HG03520 (cell line): ENCODE data around the gene PLXNB2.

Experiments
- ATAC-seq: cut with Tn5 transposase; IDR thresholded peaks from one replicate; pipeline ENCODE4 v1.9.1; 2021; ENCODE audit warnings: mild to moderate bottlenecking, moderate library complexity; ENCODE audit not compliant: unreplicated experiment

PLXNB2 gene

DNA sequence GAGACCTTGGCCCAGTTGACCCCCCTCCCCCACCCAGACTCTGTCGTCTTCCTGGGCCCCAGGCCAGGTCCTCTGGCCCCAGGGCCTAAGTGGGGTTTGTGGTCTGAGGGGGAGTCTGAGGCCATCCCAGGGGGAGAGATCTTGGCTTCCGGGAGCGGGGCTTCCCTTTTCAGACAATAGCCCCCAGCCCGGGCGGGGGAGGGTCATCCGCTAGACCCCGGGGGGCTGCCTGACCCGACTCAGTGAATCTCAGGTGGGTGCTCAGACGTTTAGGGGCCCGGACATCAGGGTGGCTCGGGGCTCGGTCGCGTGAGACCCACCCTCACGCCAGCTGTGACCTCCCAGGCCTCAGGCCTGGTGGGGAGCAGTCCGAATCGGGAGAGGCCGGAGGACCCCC is 37.9 kb downstream of the PLXNB2 start:
- ATAC-seq: no peak

DNA sequence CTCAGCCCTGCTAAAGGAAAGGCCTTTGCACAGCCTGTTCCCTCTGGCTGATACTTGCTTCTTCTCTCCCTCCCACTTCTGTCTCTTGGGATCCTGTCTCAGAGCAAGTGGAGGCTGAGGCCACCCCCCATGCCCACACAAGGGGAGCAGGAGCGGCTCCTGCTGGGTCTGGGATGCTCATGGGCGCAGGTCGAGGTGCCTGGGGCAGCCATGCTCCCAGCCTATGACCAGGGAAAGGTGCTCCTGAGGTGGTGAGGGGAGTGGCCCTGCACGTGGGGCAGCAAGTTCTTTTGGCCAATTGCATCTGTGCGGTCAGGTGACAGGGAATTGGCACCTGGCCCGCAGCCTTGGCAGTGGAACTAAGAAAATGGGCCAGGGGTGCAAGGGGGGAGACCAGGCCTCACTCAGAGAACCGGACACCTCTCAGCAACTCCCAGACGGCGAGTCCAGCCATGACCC is 38.8 kb downstream of the PLXNB2 start:
- ATAC-seq: no peak

DNA sequence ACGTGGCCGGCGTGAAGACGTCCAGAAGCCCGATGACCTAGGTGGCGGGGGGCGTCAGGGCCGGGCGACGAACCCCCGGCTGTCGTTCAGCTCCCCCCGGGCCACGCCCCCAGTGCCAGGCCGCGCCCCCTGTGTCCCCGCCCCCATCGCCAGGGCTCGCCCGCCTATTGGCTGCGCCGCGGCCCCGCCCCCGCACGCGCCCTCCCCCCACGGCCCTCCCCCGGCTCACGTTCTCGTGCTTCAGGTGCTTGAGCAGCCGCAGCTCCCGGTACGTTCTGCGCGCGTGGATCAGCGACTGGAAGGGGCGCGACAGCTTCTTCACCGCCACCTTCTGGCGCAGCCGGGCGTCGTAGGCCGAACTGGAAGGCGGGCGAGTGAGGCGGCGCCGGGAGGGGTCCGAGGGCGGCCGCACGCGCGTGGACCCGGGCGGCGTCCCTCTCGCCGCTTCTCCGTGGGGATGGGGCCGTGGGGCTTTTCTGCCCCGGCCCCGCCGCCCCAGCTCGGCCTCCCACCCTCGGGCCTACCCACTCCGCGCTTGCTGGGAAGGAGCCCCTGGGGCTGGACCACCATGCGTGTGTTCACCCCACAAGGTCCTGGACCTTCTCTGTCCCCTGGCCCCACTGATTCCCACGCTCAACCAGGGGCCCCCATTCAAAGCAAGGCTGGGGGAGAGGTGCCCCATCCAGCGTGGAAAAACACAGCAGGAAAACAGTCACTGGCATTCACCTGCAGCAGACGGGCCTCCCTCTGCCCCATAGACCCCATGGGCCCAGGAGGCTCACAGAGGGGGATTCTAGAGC is 39.7 kb downstream of the PLXNB2 start:
- no peak for ATAC-seq

DNA sequence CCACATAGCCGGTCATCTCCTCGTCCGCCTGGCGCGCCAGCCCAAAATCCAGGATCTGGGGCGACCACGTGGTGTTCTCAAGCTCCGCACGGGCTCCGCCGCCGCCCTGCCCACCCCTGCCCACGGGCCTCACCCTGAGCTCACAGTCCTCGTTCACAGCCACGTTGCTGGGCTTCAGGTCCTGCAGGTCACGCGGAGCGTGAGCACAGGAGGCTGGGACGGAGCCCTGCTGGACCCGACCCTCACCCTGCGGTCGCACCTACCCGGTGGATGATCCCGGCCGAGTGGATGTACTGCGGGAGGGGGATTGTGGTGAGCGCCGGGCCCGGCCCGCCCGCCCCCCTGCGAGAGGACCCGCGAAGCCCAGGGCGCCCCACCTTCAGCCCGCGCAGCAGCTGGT is 40.5 kb downstream of the PLXNB2 start:
- no peak for ATAC-seq

- no peak for ATAC-seq
Observed at GRCh38 chr22:50264946-50265669, 42.3 kb downstream of the PLXNB2 start.

- ATAC-seq: no peak
Observed at GRCh38 chr22:50264104-50264745, 43.2 kb downstream of the PLXNB2 start.

DNA sequence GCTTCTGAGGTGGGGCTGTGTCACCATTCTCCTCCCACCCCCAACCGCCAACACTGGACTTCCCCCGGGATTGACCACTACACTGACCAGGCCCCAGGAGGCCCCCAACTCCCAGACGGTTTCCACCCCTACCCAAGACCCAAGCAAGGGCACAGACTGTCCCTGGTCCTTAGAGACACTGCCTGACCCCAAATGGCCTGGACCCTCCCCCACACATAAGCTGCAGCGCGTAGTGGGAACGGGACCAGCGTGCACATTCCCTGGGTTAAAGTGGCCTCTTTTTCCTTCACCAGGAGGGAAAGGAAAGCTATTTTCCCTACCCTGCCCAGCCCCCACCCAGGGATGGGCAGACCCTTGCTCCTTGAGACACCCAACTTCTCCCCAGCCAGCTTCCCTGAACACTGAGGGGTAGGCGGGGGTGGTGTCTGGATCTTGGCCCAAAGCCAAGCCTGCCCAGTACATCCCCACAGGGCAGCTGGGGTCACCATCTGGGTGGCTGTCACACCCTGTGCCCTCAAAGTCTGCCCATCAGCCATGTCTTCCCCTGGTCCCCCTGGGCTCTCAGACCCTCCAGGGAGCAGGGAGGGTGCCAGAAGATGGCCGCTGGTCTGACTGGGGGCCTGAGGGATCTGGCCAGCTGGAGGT is 44.4 kb downstream of the PLXNB2 start:
- no peak for ATAC-seq

GRCh38 chr22:50262460-50262911 is 45.0 kb downstream of the PLXNB2 start:
- no peak for ATAC-seq

DNA sequence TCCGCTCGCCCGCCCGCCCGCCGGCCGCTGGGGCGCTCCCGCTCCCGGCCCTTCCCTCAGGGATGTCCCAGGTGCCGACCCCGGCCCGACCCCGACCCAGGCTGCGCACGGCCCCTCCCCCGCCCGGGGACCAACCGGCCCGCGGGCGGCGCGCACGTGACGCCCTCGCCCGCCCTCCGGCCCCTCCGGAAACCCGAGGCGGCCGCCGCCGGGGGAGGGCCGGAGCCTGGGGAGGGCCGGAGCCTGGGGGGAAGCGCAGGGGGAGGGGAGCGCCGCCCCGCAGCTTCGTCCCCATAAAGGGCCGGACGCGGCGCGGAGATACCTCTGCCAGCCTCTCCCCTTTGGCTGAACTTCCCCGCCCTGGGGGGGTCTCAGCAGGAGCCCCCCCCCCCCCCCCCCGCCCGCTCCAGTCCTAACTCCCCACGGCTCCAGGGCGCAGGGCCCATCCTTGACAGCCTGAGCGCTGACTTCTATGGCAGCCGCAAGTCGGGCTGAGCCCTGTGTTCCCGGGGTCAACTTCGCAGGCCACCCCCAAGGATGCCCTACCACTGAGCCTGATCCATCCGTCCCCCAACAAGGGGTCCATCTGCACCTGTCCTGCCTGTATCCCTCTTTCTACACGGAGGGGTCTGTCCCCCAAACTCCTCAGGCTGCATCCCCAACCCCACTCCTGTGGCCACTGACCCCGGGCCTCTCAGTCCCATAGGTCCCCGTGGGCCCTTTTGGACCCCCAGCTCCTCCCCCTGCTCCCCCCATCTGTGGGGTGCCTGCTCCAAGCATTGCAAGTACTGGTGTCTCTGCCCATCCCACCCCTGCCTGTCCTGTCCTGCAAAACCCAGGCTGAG is 45.6 kb downstream of the PLXNB2 start, which contains the start of gene MAPK12:
TSS of gene MAPK12 (minus strand) at position 69 of the 845 bp plus-strand sequence. CDS start 174 bp downstream, outside the sequence.
- ATAC-seq: no peak

DNA sequence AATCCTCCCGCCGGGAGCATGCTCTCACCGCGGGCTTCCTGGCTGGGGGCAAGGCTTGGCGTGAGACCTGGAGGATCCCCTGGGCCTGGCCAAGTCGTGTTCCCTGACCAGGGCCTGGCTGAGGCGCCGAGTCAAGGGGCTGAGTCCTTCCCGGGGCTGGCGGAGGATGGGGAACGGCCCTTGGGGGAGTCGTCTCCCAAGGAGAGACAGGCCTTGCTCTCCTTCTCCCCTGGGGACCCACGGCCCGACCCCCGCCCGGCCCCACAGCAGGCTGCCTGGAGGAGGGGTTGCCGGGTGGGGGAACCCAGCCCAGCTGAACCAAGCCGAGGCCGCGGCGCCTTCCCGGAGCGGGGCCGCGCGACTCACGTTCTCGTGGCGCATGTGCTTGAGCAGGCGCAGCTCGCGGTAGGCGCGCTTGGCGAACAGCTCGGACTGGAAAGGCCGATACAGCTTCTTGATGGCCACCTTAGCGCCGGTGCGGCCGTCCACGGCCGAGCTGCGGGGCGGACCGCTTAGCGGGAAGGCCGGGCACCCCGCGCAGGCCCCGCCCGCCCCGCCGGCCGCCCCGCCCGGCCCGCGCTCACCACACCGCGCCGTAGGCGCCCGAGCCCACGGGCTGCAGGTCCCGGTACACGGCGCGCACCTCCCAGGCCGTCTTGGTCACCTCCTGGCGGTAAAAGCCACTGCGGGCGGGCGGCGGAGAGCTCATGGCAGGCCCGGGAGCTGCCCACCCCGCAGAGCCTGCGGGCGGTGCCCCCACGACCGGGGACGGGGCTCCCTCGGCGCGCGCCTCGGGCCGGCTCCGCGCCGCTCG is 46.4 kb downstream of the PLXNB2 start:
- no peak for ATAC-seq

DNA sequence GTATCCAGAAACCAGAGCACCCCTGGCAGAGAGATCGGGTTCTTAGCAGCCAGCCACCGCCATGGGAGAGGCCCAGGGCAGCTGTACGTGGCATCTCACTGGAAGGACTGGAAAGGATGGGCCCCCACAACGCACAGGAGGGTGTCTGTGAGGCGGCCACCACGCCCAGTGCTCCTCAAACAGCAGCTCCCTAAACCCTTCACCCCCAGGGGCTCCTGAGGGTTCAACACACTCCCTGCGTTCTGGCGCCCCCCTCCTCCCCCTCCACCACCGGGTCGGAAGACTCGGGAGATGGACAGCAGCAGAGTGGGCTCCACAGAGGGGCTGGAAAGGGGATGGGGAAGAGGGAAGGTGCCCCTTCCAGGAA is 47.0 kb downstream of the PLXNB2 start:
- ATAC-seq: no peak

GRCh38 chr22:50259302-50259701 is 48.1 kb downstream of the PLXNB2 start:
- ATAC-seq: no peak

GRCh38 chr22:50258361-50259292 is 48.8 kb downstream of the PLXNB2 start:
- ATAC-seq: no peak

DNA sequence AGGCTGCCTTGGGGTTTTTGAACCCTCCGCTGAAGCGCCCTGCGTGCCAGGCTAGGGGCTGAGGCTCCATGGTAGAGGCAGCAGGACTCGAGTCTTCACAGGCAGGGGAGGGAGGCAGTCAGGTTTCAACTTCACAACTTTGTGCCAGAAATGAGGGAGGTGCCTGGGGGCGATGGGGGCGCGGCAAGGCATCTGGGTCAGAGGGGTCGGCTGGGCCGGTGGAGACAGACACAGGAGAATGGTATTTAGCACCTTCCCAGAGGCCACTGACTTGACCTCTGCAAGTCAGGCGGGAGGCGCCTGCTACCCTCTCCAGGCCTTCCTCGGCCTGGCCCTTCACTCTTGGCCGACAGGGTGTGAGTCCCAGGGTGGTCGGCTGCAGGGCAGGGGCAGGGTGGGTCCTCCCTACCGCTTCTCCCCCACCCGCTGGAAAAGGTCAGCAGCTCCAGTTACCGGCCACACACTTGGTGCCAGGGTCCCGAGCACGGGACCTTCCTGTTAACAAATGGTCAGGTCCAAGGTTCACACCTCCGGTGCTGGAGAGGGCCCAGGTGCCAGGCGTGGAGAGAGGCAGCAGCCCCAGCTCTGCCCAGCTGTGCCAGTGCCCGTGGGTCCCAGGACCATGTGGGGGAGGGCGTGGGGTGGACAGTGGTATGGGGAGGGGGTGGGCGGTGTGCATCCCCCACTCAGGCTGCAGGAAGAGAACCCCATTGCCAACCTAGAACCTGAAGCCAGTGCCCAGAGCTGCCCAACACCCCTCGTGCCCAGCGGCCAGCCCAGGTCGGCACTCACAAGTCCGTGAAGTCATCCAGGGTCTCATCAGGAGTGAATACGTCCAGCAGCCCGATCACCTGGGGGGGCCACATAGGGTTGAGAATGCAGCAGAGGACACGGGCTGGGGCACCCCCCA is 49.7 kb downstream of the PLXNB2 start:
- no peak for ATAC-seq

- ATAC-seq: no peak
Observed at GRCh38 chr22:50257041-50257440, 50.4 kb downstream of the PLXNB2 start.

- no peak for ATAC-seq
Observed at GRCh38 chr22:50256258-50256862, 51.1 kb downstream of the PLXNB2 start.

- no peak for ATAC-seq
Observed at GRCh38 chr22:50255607-50256006, 51.8 kb downstream of the PLXNB2 start.
